GM21528 (cell line): ENCODE results near the gene EHD3.

Experiments
- ATAC-seq: cut with Tn5 transposase; IDR thresholded peaks from one replicate; pipeline ENCODE4 v1.9.1; 2021; ENCODE audit warnings: mild to moderate bottlenecking, moderate library complexity; ENCODE audit not compliant: unreplicated experiment, low FRiP score

EHD3 gene

DNA sequence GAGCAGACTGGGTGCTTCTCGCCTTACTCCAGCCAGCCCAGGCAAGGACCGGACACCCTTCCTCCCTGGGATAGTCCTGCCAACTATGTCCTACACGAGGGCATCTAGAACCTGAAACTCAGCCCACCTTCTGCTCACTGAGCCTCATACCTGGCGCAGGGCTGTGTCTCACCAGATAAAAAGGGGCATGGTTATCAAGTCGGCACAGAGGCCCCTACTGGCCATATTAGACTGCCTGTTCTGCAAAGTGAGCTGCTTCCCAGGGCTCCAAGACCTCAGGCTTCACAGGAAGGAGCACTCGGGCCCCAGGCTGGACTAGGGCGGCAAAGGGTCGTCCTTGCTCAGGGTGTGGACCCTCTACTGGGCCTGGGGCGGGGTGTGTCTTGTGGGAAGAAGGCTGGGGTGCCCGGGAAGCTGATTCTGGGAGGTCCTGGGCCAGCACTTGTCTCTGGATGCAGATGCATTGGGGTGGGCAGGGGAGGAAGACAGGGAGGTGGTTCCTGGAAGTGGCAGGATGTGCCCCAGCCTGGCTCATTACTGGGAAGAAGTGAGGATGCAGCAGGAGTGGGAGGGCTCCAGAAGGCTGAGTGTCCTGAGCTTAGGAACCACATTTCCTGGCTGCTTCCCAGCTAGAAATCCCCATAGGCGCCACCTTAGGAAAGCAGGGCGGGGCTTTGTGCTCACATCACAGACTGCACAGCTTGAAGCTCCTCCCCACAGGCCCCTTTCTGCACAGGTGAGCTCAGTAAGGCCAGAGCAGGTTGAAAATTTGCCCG lies 19.6 kb downstream of the EHD3 start:
- no peak for ATAC-seq

- ATAC-seq: no peak
These were observed 20.6 kb downstream of the EHD3 start for GRCh38 chr2:31254237-31255203.

- ATAC-seq: peak; percentile 62
These were observed 22.1 kb downstream of the EHD3 start for GRCh38 chr2:31255911-31256571.

DNA sequence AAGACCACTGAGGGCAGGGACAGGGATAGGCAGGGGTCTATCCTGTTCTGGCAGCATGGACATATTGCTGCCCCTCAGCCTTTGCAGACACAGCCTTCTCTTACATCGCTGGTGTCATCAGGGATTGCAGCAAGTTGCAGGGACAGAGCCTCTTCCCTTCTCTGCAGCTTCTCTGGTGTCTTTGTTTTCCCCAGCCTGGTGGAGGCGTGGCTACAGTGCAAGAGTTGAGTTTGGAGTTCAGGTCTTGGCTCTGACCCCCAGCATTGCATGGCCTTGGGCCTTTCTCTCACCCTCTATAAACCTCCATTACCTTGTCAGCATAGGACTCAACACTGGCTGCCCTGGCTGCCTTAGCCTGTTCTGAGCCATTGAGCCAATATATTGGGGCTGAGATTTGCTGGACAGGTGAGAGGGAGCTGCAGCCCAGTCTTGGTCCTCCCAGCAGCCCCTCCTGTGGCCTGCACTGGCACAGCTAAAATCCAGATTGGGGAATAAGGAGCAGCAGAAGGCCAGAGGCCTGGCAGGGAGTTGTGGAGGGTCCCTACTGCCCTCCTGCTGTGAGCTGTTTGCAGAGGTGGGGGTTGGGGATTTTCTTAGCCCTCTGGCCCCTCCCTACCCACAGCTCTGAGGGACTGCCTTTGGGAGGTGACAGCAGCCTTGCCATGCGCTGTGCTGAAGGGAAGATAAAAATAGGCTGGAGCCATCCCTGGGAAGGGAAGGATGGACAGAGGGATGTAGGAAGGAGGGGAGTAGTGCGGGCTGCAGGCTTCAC lies 22.8 kb downstream of the EHD3 start:
- peak; percentile 13 for ATAC-seq

DNA sequence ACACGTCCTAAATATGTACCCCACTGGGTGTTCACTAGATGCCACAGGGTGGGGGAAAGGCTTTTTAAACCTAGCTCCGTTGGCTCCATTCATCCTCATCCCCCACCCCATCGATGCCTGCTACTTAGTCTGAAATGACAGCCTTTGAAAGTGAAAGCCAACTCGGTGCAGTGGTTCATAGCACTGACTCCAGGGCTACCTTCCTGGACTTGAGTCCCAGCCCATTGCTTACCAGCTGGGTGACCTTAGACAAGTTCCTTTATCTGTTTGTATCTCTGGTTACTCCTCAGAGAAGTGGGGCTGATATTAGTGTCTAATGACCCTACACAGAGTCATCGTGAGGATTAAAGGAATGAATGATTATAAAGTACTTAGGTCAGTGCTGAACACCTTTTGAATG lies 24.4 kb downstream of the EHD3 start:
- ATAC-seq: peak; percentile 46

DNA sequence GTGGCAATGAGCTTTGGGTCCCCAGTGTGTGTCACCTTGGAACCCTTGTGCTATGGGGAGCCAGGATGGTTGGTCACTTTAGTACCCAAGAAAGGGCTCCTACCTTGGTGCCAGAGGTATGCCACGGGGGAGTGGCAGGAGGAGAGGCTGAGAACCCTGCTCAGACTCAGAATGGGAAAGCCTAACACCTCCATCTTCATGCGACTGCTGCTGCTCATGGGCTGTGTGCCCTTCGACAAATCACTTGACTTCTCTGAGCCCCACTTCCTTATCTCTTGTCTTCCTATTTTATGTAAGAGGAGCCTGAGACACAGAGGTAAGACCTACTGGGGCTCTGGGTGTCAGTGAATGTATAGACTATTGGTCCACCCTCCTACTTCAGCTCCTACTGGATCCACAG lies 25.1 kb downstream of the EHD3 start:
- no peak for ATAC-seq

DNA sequence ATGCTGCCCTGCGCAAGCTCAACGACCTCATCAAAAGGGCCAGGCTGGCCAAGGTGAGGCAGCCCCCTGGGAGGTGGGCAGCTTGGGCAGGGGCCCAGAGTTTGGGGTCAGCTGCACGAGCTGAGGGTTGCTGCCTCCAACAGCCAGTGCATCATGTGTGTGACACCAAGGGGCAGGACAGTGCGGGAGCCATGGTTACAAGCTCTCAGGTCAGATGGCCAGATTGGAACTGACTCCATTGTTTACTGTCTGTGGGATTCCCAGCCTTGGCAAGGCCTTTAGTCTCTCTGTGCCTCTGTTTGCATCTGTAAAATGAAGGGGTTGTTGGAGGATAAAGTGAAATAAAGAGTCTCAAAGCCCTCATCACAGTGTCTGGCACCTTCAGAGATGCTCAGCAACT lies 26.9 kb downstream of the EHD3 start:
- no peak for ATAC-seq

DNA sequence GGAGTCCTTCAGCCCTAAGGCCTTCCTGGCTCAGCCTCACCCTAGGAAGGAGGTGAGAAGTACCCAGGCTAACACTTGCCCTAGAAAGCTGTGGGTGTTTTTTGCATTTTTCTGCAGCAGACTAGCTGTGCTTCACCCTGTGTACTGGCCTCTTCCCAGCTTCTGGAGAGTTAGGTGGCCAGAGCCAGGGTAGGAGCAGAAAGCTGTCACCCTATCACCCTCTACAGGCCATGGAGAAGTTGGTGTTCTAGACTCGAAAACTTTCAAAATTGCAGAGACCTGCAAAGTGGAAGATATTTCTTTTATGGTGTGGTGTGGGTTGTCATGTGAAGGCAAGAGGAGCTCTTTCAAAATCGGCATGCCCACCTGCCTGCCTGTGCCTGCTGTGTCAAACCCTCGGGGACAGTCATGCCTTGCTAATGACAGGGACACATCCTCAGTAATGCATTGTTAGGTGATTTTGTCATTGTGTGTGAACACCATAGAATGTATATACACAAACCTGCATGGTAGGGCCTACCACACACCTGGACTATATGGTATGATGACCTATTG lies 29.8 kb downstream of the EHD3 start:
- no peak for ATAC-seq

DNA sequence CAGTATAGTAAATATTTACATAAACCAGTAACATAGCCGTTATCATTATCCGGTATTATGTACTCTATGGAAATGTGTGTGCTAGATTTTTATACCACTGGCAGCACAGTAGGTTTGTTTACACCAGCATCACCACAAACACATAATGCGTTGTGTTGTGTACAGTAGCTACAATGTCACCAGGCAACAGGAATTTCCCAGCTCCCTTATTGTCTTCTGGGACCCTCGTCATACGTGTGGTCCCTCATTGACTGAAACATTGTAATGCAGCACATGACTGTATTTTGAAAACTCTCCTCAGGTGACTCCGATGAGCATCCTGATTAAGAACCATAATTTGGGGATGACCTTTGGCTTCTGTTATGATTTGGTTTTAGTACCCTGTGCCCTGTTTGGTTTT lies 31.3 kb downstream of the EHD3 start:
- ATAC-seq: no peak

GRCh38 chr2:31266804-31267203 lies 32.9 kb downstream of the EHD3 start:
- ATAC-seq: no peak

DNA sequence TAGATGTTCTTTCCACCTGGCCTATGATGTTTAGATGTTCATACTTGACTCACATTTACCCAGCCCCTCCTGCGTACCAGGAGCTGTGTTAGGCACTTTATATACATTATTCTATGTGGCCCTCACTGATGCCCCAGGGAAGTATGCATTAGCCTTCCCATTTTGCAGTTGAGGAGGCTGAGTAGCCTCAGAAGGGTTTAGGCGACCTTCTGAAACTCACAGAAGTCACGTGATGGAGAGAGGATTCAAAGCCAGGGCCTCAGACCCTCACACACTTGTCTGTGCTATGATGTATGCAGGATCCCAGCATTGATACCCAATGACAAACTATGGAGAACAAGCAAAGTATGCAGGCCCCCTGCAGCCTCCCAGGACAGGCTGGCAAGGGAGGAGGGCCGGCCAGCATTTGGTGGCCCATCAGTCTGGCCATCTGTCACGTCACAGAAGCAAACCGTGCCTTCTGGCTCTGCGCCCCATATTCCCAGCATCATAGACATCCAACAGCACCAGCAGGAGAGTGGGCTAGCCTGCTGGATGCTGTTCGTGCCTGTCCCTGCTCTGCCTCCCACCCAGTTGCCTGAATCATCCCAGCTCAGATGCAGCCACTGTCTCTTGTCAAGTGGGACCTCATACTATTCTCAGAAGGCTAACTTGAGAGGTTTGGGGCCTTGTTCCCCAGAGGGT lies 33.6 kb downstream of the EHD3 start:
- ATAC-seq: no peak

DNA sequence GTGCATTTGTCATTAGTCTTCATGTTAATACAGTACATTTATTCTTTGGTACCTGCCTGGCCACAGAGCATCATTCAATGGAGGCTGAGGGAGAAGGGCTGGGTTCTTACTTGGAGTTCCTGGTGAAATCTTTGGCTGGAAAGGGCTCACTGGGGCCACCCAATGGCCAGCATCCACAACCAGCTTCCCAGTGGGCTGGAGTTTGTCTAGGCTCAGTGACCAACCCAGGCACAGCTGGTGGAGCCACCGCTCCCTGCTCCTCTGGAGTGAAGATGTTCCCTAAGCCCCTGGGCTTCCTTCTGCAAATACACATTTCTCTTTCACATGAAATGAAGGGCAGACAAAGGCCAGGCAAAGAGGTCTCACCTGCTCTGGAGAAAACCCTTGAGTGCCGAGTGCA lies 34.4 kb downstream of the EHD3 start:
- ATAC-seq: no peak

DNA sequence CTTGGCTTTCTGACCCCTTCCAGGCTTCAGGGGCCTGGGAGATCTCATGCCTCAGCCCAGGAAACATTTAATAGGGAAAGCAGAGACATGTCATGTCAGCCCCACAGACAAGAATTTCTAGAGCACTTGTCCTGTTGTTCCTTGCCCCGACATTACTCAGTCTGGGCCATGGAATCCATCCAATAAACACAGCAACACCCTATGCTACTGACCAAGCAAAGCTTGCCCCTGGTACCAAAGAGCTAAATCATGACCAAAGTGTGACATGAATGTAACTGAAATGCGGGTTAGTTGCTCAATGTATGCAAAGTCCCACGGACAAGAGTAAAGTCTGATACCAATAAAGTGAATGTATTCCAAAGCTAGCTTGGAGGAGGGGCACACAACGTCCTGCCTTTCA lies 35.1 kb downstream of the EHD3 start:
- ATAC-seq: no peak

DNA sequence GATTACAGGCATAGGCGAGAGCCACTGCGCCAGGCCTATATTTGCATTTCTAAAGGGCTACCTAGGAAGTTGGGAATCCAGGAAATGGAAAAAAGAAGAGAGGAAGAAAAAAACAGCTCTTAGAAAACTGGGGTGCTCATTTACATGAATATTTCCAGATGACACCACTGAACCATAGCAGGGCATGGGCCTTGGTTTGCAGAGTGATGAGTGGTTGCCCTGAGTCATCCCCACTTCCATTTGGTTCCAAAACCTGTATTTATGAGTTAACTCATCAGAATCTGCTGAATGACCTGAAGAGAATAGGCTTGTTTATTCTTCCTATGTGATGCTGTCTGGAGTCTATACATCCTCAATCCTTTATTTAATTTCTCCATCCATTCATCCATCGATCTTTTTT lies 36.2 kb downstream of the EHD3 start:
- ATAC-seq: no peak

GRCh38 chr2:31270822-31271231 lies 36.9 kb downstream of the EHD3 start:
- ATAC-seq: no peak

GRCh38 chr2:31271851-31272267 lies 37.9 kb downstream of the EHD3 start:
- no peak for ATAC-seq

DNA sequence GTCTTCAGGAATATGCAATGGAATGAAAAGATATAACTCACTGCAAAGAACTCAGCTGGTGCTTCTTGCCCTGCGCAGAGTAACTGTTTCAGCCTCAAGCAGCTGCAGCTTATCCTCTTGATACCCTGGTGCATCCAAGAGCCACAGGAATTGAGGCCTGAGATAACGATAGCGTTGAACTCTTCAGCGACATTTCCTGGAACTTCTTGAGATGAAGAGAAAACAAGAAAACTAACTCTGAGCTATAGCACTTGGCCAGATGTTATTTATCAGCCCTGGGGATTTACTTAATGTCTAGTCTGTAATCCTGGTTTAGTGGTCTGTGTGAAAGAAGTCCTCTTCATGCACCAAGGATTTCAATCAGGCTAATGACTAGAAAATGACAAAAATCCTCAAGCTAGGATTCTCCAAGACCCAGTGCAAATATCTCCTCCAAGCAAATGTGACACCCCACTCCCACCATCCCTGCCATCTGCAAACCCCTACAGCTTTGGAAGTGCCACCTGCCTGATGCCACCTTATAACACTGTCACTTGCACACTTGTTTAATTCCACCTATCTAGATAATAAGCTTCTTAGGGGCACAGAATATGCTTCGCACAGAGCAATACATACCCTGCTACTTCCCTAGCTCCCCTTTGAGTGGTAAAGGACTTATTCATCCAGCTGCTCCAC lies 40.6 kb downstream of the EHD3 start:
- no peak for ATAC-seq

- no peak for ATAC-seq
These were observed 42.0 kb downstream of the EHD3 start for GRCh38 chr2:31275976-31276375.

- ATAC-seq: no peak
These were observed 43.7 kb downstream of the EHD3 start for GRCh38 chr2:31277621-31278020.
